ENCODE results near the gene HBZ.

Gene HBZ

GRCh38 chr16:152141-153128, at the start of gene HBZ:
Gene HBZ (plus strand): TSS chr16:152644. CDS start chr16:152910, 266 bp downstream.
- H3K27ac Mint-ChIP-seq = no peak within 1 kb of the TSS
- H3K36me3 Mint-ChIP-seq = no peaks in the 10 kb centered on the region
- H3K9me3 Mint-ChIP-seq = no peaks in the 10 kb centered on the region
- H3K4me1 Mint-ChIP-seq = peaks cover 9% of the 10 kb centered on the region
- peaks cover 21% of the 10 kb centered on the region for H3K27me3 Mint-ChIP-seq
- no peak within 1 kb of the TSS for H3K4me3 Mint-ChIP-seq

- H3K9me3 Mint-ChIP-seq = no peaks in the 10 kb centered on the region
- no peaks in the 10 kb centered on the region for H3K36me3 Mint-ChIP-seq
- peaks cover 4% of the 10 kb centered on the region for H3K4me1 Mint-ChIP-seq
- no peaks in the 10 kb centered on the region for H3K27me3 Mint-ChIP-seq
- H3K27ac Mint-ChIP-seq = no peak overlapping the region
- H3K4me3 Mint-ChIP-seq = no peak overlapping the region
Observed at GRCh38 chr16:104355-104754, 48.1 kb upstream of the HBZ start.

DNA sequence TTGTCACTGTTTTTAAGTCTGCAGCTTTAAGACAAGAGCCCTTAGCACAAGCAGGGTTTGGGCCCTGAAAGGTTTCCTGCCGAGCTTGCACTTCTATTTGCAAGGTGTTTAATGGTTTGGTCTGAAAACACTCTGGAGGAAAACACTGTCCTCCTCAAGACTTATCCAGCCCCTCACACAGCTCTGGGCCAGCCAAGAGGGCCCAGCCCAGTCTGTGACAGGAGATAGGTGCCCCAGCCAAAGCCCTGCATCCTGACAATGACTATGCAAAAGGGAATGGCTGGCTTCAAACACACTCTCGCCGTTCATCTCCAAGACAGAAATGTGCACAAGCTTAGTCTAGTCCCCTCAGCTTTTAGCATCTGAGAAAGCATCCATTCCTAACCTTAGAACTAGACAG, 47.5 kb upstream of the HBZ start:
- H3K4me1 Mint-ChIP-seq = peaks cover 4% of the 10 kb centered on the region
- no peak overlapping the region for H3K4me3 Mint-ChIP-seq
- H3K36me3 Mint-ChIP-seq = no peaks in the 10 kb centered on the region

DNA sequence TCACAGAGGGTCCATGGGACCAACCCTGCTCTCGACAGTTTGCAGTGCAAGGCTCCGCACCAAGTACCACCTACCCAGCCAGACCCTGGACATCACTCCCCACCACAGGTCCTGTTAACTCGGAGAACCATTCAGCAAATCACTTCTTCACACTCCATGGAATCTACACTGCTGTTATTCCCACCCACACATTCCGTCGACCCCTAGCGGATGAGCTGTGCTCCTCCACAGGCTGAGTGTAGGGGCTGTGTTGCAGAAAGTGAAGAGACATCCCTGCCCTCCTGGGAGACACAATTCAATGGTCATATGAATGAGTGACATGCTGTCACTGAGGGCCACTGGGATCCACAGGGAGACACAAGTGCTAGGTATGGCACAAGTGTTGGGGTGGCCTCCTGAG, 46.9 kb upstream of the HBZ start:
- H3K36me3 Mint-ChIP-seq = no peaks in the 10 kb centered on the region
- H3K9me3 Mint-ChIP-seq = no peaks in the 10 kb centered on the region
- H3K27ac Mint-ChIP-seq = no peak overlapping the region
- no peak overlapping the region for H3K4me3 Mint-ChIP-seq
- no peaks in the 10 kb centered on the region for H3K27me3 Mint-ChIP-seq
- peaks cover 4% of the 10 kb centered on the region for H3K4me1 Mint-ChIP-seq

More for the DNA sequence above, 47.5 kb upstream of the HBZ start:
- Mint-ChIP-seq H3K27ac (no peak overlapping the region), H3K27me3 (no peaks in the 10 kb centered on the region), H3K9me3 (no peaks in the 10 kb centered on the region)

DNA sequence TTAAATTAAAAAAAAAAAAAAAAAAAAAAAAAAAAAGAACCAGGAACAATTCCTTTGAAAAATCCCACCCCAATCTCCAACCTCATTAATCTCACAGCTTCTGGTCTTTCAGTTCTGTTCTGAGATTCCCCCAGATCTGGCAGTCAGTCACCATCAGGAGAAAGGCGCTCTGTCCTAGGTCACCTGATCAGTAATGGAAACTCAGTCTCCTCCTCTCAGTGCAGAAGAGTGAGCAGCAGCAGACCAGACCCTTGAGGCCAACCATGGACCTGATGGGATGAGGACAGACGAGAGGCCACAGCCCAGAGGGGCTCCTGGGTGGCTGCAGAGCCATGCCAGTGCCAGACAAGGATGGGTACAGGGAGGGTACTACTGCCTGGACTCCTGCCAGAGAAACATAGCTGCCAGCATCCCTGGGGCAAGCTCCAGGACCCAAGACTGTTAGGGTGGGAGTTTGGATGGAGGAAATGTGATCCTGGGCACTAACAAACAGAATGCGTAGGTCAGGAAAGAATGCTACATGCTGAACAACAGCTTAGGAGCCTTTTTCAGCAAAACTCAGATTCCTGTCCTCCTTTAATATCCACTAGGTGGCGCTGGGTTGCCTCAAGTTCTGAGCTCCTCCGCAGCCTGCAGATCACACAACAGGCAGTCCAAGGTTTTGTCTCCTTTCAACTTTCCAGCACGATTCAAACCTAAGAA, 45.7 kb upstream of the HBZ start:
- Mint-ChIP-seq H3K4me3 (no peak overlapping the region), H3K9me3 (no peaks in the 10 kb centered on the region), H3K27ac (no peak overlapping the region), H3K4me1 (peaks cover 4% of the 10 kb centered on the region), H3K27me3 (no peaks in the 10 kb centered on the region), H3K36me3 (peaks cover 1% of the 10 kb centered on the region)

GRCh38 chr16:112153-112840, 40.1 kb upstream of the HBZ start:
- H3K27me3 Mint-ChIP-seq = no peaks in the 10 kb centered on the region
- no peaks in the 10 kb centered on the region for H3K9me3 Mint-ChIP-seq
- H3K36me3 Mint-ChIP-seq = peaks cover 9% of the 10 kb centered on the region
- no peak overlapping the region for H3K27ac Mint-ChIP-seq
- H3K4me3 Mint-ChIP-seq = no peak overlapping the region
- H3K4me1 Mint-ChIP-seq = no peaks in the 10 kb centered on the region

DNA sequence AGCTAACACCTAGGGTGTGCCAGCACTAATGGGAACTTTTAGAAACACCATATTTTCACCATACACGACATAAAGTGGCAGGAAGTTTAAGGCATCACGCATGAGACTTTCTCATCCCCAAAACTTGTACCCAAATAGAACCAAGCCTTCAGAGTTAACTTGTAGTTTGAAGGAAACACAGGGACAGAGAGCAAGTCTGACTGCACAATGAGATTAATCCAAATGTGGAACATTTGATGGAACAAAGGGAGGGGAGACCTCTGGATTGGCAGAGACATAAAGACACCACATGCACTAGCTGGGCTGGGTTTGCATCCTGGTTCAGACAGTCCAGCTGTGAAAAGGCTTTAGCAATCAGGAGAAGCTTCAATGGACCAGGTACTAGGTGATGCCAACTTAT, 38.1 kb upstream of the HBZ start:
- no peaks in the 10 kb centered on the region for H3K4me1 Mint-ChIP-seq
- no peak overlapping the region for H3K4me3 Mint-ChIP-seq
- no peaks in the 10 kb centered on the region for H3K9me3 Mint-ChIP-seq
- H3K36me3 Mint-ChIP-seq = peaks cover 9% of the 10 kb centered on the region
- no peaks in the 10 kb centered on the region for H3K27me3 Mint-ChIP-seq
- H3K27ac Mint-ChIP-seq = no peak overlapping the region

- H3K4me1 Mint-ChIP-seq = no peaks in the 10 kb centered on the region
- no peaks in the 10 kb centered on the region for H3K27me3 Mint-ChIP-seq
- H3K4me3 Mint-ChIP-seq = no peak overlapping the region
- H3K27ac Mint-ChIP-seq = no peak overlapping the region
- H3K9me3 Mint-ChIP-seq = no peaks in the 10 kb centered on the region
- H3K36me3 Mint-ChIP-seq = peaks cover 9% of the 10 kb centered on the region
Observed at GRCh38 chr16:116015-116414, 36.4 kb upstream of the HBZ start.

GRCh38 chr16:117379-118365, 34.8 kb upstream of the HBZ start:
- Mint-ChIP-seq H3K9me3 (no peaks in the 10 kb centered on the region), H3K4me3 (no peak overlapping the region), H3K36me3 (peaks cover 7% of the 10 kb centered on the region), H3K27ac (no peak overlapping the region), H3K27me3 (no peaks in the 10 kb centered on the region), H3K4me1 (no peaks in the 10 kb centered on the region)

DNA sequence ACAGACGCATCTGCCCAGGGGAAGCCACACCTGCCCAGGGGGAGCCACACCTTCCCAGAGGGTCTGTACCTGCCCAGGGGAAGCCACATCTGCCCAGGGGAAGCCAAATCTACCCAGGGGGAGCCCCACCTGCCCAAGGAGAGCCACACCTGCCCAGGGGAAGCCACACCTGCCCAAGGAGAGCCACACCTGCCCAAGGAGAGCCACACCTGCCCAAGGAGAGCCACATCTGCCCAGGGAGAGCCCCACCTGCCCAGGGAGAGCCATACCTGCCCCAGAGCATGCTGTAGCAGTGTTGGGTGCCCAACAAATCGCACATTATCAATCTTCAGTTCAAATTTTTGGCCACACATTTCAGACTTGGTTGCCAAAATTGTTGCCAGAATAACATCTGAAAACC, 33.6 kb upstream of the HBZ start:
- no peaks in the 10 kb centered on the region for H3K4me1 Mint-ChIP-seq
- H3K27me3 Mint-ChIP-seq = no peaks in the 10 kb centered on the region
- peaks cover 8% of the 10 kb centered on the region for H3K36me3 Mint-ChIP-seq
- H3K4me3 Mint-ChIP-seq = no peak overlapping the region
- no peaks in the 10 kb centered on the region for H3K9me3 Mint-ChIP-seq
- no peak overlapping the region for H3K27ac Mint-ChIP-seq

DNA sequence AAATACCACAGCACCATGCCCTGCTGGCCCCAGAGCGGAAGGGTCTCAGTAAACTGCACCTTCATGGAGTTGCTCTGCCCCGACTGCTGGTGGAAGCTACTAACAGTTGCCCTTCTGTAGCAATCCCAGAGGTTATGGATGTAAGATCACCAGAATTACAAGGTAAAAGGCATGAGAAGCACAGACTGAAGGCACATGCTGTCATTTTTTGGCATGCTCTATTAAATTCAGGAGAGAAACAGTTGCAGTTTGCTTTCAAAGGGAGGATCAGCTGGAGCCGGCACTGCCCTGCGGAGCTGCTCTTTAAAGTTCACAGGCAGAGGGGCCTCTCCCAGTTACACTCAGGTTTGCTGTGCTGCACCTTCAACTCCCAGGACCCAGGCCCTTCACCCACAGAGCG, 33.1 kb upstream of the HBZ start:
- Mint-ChIP-seq H3K27ac (no peak overlapping the region), H3K36me3 (peaks cover 5% of the 10 kb centered on the region), H3K9me3 (no peaks in the 10 kb centered on the region), H3K4me1 (no peaks in the 10 kb centered on the region), H3K4me3 (no peak overlapping the region), H3K27me3 (no peaks in the 10 kb centered on the region)

DNA sequence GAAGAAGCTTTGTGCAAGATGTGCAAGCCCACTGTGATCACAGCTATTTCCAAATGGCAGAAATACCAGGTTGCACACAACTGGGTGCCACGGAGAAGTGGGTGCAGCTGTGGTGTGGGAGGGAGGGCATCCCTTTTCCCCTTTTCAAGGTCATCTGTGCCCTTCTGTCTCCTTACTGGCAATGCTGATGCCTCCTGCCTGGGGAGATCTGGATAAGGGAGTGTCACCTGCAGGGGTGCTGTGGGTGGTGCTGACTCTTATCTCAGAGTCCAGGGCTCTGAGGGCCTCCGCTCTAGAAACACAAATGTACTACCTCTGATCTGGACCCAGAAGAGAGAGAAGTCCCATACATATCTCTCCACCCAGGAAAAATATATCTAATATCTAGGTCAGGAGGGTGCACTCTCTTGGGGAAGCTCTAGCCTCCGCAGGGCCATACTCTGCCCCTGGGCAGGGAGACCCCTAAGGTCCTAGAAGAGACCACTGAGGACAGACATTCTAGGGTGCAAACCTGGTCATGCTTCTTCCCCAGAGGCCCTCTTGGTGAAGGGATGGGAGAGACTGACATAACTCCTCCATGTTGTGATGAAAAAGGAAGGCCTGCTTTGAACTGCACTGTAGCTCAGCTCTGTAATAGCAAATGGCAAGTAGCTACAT, 32.5 kb upstream of the HBZ start:
- Mint-ChIP-seq H3K4me3 (no peak overlapping the region), H3K27ac (no peak overlapping the region), H3K27me3 (no peaks in the 10 kb centered on the region), H3K4me1 (no peaks in the 10 kb centered on the region), H3K9me3 (no peaks in the 10 kb centered on the region), H3K36me3 (peaks cover 4% of the 10 kb centered on the region)

DNA sequence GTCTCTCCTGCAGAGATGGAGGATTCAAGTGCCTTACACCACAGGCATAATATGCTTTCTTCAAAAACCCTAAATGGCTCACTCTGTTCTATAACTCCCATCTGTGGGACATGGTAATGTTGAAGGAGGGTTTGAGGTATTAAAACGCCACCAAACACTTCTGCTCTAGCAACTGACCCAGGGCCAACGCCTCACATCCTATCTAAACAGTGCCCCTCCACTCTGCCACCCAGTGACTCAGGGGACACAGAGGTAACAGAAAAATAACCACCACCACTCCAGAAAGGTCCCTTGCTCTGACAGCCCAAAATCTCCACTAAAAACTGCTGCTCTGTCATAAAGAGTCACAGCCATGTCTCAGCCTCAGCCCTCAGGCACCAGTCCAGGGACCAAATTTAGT, 31.7 kb upstream of the HBZ start:
- Mint-ChIP-seq H3K4me1 (no peaks in the 10 kb centered on the region), H3K9me3 (no peaks in the 10 kb centered on the region), H3K27me3 (no peaks in the 10 kb centered on the region), H3K4me3 (no peak overlapping the region), H3K36me3 (peaks cover 3% of the 10 kb centered on the region), H3K27ac (no peak overlapping the region)

DNA sequence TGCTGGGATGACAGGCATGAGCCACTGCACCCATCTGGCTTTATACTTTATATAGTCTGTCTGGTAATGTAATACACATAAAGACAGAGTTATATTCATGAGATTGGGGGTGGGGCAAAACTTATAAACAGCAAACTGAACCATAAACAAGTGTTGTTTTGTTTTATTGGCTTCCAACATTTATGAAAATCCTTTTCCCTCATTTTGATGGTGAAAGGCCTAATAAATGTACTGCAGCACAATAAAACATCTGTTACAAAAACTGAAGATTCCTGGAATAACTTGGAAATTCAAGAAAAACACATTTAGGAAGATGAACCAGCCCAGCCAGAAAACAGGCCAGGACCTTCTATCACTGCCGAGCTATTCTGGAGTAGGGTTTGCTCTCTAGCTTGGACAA, 30.1 kb upstream of the HBZ start:
- H3K4me1 Mint-ChIP-seq = no peaks in the 10 kb centered on the region
- H3K4me3 Mint-ChIP-seq = no peak overlapping the region
- no peak overlapping the region for H3K27ac Mint-ChIP-seq
- H3K9me3 Mint-ChIP-seq = no peaks in the 10 kb centered on the region
- peaks cover 3% of the 10 kb centered on the region for H3K36me3 Mint-ChIP-seq
- no peaks in the 10 kb centered on the region for H3K27me3 Mint-ChIP-seq
